Epithelial cell of proximal tubule (primary cell): ENCODE measurements around the gene CAPN1. TPM values are rescaled to one million over a fixed set of nuclear protein-coding genes. Genes with fewer than 3 reads are reported as not detected.
A peak's percentile ranks its signal among the peaks of the same experiment; 100 is the strongest.
"Not testable (repeated sequence)": the region's sequence is repeated elsewhere in the genome, so short reads cannot be mapped to it uniquely, and the experiment has no call there.

ENCODE experiments used
- DNase-seq: peaks from one replicate; pipeline ENCODE4 v3.0.0-alpha.2; 2011; ENCODE audit warnings: low read depth
- H3K4me3 ChIP-seq: 2 replicates; pipeline ENCODE4 v1.5.1; 2011; ENCODE audit warnings: low read depth, mild to moderate bottlenecking, low read length
- total RNA-seq: library from RNA; depleted of rRNA; stranded (reverse); fragments of >200 nt; gene quantifications from 2 replicates; pipeline ENCODE4 v1.2.3, GENCODE V29; 2015
- TF ChIP-seq, protein P1 (sequence below): conservative IDR thresholded peaks from 2 replicates; pipeline ENCODE4 v1.5.1; 2012; ENCODE audit warnings: low read depth, mild to moderate bottlenecking, low read length

The CAPN1 gene
- total RNA-seq, 1 donor from 2014 or later = 360 TPM

DNA sequence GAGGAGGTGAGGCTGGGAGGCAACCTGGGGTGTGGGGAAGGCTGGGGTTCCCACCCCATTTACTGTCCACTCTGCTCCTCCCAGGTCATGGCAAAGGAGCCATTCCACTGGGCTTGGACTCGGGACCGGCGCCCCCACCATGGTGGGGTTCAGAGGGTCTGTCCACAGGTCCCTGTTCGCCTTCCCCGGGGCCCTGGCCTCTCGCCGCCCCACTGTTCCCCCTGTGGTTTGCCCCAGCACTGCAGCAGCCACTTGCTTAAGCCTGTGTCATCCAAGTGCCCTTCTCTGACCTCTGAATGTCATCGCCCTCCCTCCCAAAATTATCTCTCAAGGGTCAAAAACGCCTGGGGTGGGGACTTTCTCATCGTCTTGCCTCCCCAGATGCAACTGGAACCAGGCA lies 9.1 kb upstream of the CAPN1 start:
- TF ChIP-seq, protein P1, sequence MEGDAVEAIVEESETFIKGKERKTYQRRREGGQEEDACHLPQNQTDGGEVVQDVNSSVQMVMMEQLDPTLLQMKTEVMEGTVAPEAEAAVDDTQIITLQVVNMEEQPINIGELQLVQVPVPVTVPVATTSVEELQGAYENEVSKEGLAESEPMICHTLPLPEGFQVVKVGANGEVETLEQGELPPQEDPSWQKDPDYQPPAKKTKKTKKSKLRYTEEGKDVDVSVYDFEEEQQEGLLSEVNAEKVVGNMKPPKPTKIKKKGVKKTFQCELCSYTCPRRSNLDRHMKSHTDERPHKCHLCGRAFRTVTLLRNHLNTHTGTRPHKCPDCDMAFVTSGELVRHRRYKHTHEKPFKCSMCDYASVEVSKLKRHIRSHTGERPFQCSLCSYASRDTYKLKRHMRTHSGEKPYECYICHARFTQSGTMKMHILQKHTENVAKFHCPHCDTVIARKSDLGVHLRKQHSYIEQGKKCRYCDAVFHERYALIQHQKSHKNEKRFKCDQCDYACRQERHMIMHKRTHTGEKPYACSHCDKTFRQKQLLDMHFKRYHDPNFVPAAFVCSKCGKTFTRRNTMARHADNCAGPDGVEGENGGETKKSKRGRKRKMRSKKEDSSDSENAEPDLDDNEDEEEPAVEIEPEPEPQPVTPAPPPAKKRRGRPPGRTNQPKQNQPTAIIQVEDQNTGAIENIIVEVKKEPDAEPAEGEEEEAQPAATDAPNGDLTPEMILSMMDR = no peak
- no peak for DNase-seq
- H3K4me3 ChIP-seq = no peak overlapping the region

DNA sequence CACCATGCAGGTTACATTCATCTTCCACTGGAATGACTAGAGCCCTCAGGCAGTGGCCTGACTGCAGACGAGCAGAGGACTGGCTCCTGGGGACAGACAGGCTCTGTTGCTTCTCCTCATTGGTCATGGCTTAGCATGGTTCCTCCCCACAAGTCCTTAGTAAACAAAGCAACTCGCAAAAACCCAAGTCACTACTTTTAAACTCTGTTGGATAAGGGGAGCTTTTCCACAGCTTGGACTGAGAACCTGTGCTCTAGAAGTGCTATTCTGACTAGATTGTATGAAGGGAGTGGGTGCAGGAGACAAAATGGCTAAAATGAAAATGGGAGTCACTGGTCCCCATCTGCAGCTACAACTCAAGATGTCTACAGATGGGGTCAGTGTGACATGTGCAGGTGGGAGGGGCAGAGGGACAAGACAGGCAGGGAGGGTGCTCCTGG lies 7.1 kb upstream of the CAPN1 start:
- DNase-seq = not testable (repeated sequence)

DNA sequence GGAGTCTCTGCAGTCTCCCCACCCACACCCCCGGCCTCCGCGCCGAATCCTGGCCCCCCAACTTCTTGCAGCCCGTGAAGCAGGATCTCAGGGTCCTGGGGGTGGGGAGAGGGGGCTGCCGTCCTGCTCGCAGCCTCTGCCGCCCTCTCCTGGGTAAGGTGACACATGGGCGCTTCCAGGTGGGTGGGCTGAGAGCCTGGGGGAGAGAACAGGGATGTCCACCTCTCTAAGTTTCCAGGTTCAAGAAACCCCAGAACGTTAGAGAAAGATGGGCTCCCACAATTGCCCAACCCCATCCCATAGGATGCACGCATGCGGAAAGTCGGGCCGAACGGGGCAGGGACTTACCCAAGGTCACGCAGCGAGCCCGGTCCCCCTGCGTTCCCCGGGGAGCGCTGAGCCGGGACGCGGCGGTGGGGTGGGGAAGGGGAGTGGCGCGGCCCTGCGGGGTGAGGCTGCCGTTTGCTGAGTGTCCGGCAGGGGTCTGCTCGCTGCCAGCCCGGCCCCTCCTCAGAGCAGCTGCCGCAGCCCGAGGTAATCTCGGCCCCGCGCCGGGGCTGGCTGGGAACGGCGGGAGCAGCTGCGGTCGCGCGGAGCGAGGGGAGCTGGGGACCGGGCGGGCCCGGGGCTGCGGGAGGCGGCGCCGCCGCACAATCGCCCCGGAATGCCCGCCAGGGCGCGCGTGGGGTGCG lies 705 bp upstream of the CAPN1 start:
- no peak for DNase-seq
- peak overlapping the region; percentile 87 for H3K4me3 ChIP-seq
- TF ChIP-seq, protein P1 = peak; percentile 57

More for the DNA sequence above, 7.1 kb upstream of the CAPN1 start:
- not testable (repeated sequence) for H3K4me3 ChIP-seq

DNA sequence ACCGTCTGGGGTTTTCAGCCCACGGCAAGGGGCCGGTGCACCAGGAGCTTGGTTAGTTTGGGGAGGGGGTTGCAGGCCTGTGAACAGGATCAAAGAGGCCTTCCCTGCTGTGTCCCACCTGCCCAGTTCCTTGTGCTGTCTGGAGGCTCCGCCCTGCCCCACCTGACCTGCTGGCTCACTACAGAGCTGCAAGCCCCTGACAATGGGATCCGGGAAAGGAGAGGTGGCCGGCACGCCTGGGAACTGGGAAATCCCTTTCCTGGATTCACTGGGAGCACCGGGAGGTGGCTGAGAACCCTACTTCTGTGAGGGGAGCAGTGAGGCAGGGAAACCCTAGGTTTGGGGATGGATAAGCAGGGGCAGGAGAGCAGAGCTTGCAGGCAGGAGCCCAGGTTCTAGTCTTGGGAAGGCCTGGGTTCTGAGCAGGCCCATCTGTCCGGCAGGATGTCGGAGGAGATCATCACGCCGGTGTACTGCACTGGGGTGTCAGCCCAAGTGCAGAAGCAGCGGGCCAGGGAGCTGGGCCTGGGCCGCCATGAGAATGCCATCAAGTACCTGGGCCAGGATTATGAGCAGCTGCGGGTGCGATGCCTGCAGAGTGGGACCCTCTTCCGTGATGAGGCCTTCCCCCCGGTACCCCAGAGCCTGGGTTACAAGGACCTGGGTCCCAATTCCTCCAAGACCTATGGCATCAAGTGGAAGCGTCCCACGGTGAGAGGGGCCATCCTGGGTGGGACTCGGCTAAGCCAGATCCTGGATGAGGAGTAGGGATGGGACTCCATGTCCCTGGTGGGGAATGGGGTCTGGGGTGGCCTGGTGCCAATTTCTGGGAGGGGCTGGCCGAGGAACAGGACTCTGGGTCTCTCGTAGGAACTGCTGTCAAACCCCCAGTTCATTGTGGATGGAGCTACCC lies 786 bp downstream of the CAPN1 start:
- no peak for DNase-seq
- H3K4me3 ChIP-seq = peak overlapping the region; percentile 87
- TF ChIP-seq, protein P1 = no peak

GRCh38 chr11:65183201-65183891 lies 1.6 kb downstream of the CAPN1 start:
- no peak for DNase-seq
- peak overlapping the region; percentile 87 for H3K4me3 ChIP-seq
- TF ChIP-seq, protein P1 = no peak

DNA sequence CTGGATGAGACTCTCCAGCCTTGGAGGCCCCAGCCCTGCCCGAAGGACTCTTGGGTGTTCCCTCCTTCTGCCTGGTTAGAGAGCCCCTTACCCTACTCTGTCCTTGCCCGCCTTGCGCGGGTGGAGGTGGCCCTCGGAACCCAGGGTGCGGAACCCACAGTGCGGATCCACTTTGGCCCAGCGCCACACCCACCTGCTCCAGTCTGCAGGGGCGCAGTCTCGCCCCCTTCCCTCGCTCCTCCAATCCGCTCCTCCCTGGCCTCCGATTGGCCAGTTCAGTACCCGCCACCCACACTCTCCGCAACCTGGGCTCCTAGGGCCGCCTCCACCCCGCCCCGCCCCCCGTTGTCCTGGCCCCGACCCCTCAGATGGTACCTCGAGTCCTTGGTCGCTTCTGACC lies 2.4 kb downstream of the CAPN1 start:
- no peak overlapping the region for H3K4me3 ChIP-seq

More for the DNA sequence above, 2.4 kb downstream of the CAPN1 start:
- no peak for DNase-seq
- TF ChIP-seq, protein P1 = no peak
